ENCODE results near the gene TRANK1. TPM values are rescaled to one million over a fixed set of nuclear protein-coding genes. Genes with fewer than 3 reads are reported as not detected.

TRANK1 gene
- total and polyA plus RNA-seq, 2 experiments from 2014 or later = 5.2 to 10.3 TPM

DNA sequence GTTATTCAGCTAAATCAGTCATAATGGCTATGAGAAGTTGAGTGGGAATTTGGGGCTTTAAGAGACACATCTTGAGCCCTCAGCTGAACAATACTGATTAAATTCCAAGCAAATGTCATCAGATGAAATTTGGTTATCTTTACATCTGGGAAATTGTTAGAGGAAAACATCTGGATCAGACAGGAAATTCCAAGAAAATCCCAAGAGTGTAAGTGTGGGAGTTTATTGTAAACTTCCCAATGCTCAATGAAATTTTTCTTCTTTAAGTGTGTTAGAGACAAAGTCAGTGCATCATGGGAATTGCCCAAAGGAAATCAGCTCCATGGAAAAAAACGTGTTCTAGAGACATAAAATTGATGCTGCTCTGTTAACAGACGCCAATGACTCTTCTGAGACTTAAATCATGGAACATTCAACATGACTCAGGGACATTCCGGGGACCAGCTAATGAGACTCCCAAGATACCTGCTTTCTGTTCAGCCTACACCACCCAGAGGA, 160.7 kb downstream of the TRANK1 start:
- TF ChIP-seq EZH2 (IDR thresholded peaks at IDR 0.05; ENCODE audit: insufficient read depth, poor library complexity, severe bottlenecking) (no peak), EZH2phosphoT487 (IDR thresholded peaks at IDR 0.05; ENCODE audit: insufficient read depth, low read depth) (no peak)
- Histone ChIP-seq H3K4me1 (ENCODE audit: insufficient read depth) (peaks cover 12% of the 10 kb centered on the region; the same call in 1 of the 2 replicates), H3K9me2 (ENCODE audit: insufficient read depth) (no peaks in the 10 kb centered on the region), H3K9ac (no peak overlapping the region), H3K36me3 (ENCODE audit: low read depth) (no peaks in the 10 kb centered on the region), H3K4me3 (no peak overlapping the region), H2AFZ (no peak overlapping the region), H3F3A (ENCODE audit: insufficient read depth) (peaks cover 7% of the 10 kb centered on the region; the same call in 1 of the 2 replicates), H3K4me2 (ENCODE audit: unreplicated experiment) (no peak overlapping the region), H3K27ac (0 out of 2 replicates have a peak overlapping the region, but pooled peaks have one; percentile 9), H3K27me3 (replicated peaks; ENCODE audit: insufficient read depth) (no peaks in the 10 kb centered on the region), H3K9me3 (ENCODE audit: low read depth) (no peaks in the 10 kb centered on the region), H4K20me1 (ENCODE audit: insufficient read depth) (no peaks in the 10 kb centered on the region), H3K79me2 (ENCODE audit: insufficient read depth) (no peaks in the 10 kb centered on the region)
- in situ Hi-C loops (cut with MboI) = no loop called here
- peak; percentile 46 for DNase-seq
- 2 to 6% methylated on average over 3 of the region's 3 CpGs for WGBS, 2 experiments (ENCODE audit: low coverage in 1 of 2, low lambda C conversion rate in 2 of 2, missing lambda C conversion rate in 2 of 2)

DNA sequence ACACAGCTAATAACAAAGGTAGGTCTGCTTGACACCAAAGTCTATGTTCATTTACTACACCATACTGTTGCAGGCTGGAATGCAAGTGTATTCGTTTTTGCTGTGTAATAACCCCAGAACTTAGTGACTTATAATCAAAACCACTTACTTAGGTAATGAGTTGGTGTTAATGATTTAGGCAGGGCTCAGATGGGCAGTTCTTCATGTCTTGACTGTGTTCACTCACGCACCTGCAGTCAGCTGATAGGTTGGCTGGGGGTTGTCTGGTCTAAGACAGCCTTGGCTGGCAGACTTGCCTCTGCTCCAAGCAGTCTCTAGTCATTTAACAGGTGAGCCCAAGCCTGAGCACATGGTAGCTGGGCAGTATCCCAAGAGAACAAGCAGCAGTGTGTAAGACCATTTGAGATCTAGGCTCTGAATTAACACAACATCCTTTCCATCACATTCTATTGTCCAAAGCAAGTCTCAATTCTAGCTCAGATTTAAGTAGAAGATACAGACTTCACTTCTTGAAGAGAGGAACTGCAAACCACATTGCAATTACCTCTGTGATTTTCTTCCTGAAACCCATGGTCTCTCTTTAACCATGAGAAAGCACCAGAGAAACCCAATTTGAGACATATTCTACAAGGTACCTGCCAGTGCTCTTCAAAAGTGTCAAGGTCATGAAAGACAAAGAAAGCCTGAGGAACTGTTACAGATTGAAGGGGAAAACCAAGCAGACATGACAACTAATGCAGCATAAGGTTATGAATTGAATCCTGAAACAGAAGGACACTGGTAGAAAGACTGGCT, 167.2 kb downstream of the TRANK1 start:
- Histone ChIP-seq H3K4me3 (no peak overlapping the region), H3K9me2 (ENCODE audit: insufficient read depth) (no peaks in the 10 kb centered on the region), H3K27me3 (replicated peaks; ENCODE audit: insufficient read depth) (no peaks in the 10 kb centered on the region), H4K20me1 (ENCODE audit: insufficient read depth) (no peaks in the 10 kb centered on the region), H3F3A (ENCODE audit: insufficient read depth) (no peaks in the 10 kb centered on the region), H3K79me2 (ENCODE audit: insufficient read depth) (no peaks in the 10 kb centered on the region), H2AFZ (no peak overlapping the region), H3K4me1 (ENCODE audit: insufficient read depth) (no peaks in the 10 kb centered on the region), H3K4me2 (ENCODE audit: unreplicated experiment) (no peak overlapping the region), H3K36me3 (ENCODE audit: low read depth) (no peaks in the 10 kb centered on the region), H3K27ac (no peak overlapping the region), H3K9ac (no peak overlapping the region), H3K9me3 (ENCODE audit: low read depth) (no peaks in the 10 kb centered on the region)
- TF ChIP-seq EZH2phosphoT487 (IDR thresholded peaks at IDR 0.05; ENCODE audit: insufficient read depth, low read depth) = no peak
- no peak for TF ChIP-seq EZH2 (IDR thresholded peaks at IDR 0.05; ENCODE audit: insufficient read depth, poor library complexity, severe bottlenecking)
- DNase-seq = no peak
- in situ Hi-C loops (cut with MboI) = no loop called here
- WGBS, 2 experiments (ENCODE audit: low coverage in 1 of 2, low lambda C conversion rate in 2 of 2, missing lambda C conversion rate in 2 of 2) = 46 to 59% methylated on average over 2 of the region's 2 CpGs

Small RNA genes lying within 50 kb of the gene (small RNA-seq; reads per million reads assigned to genes)
- not detected for gene RNU6ATAC4P (ENCODE audit: low read depth, low replicate concordance)

Other genes with a start within 250 kb of the TRANK1 start
- under 0.01 TPM in 1 of 2 replicates, not detected in the other for gene DCLK3, start 180.5 kb downstream of the TRANK1 start, total RNA-seq (2014; rRNA removed; shearing (Covaris generic))
- not detected in 2 replicates for gene DCLK3, start 180.5 kb downstream of the TRANK1 start, polyA plus RNA-seq (2016; fragmentation: Nextera tagmentation; extraction: Ambion mirVana)
- gene EPM2AIP1, start 48.1 kb upstream of the TRANK1 start, total RNA-seq (2014; rRNA removed; shearing (Covaris generic)) = 9.5 and 20.2 TPM in 2 replicates
- 7.5 and 8.7 TPM in 2 replicates for gene EPM2AIP1, start 48.1 kb upstream of the TRANK1 start, polyA plus RNA-seq (2016; fragmentation: Nextera tagmentation; extraction: Ambion mirVana)
- gene MLH1, start 48.5 kb upstream of the TRANK1 start, total RNA-seq (2014; rRNA removed; shearing (Covaris generic)) = 25.8 and 36.3 TPM in 2 replicates
- gene MLH1, start 48.5 kb upstream of the TRANK1 start, polyA plus RNA-seq (2016; fragmentation: Nextera tagmentation; extraction: Ambion mirVana) = 27.8 and 28.9 TPM in 2 replicates
- 77.7 and 83.8 TPM in 2 replicates for gene LRRFIP2, start 229.5 kb upstream of the TRANK1 start, total RNA-seq (2014; rRNA removed; shearing (Covaris generic))
- 73.1 and 77.6 TPM in 2 replicates for gene LRRFIP2, start 229.5 kb upstream of the TRANK1 start, polyA plus RNA-seq (2016; fragmentation: Nextera tagmentation; extraction: Ambion mirVana)